Renal pelvis (tissue), 4 donors: ENCODE measurements around the gene YTHDC2. TPM values are rescaled to one million over a fixed set of nuclear protein-coding genes. Genes with fewer than 3 reads are reported as not detected.

ENCODE experiments used
- DNase-seq: peaks from one replicate; pipeline ENCODE4 v3.0.0-alpha.2; 2013
- polyA plus RNA-seq, 3 donors: library from polyadenylated mRNA; unstranded; fragments of 120-200 nt; gene quantifications; one replicate each; pipeline ENCODE4 v1.2.1, GENCODE V29; 2013; ENCODE audit not compliant: insufficient read length in 3 of 3

YTHDC2 gene
- polyA plus RNA-seq, 3 donors, result 26.1 to 45.4 (median 36.4) TPM

DNA sequence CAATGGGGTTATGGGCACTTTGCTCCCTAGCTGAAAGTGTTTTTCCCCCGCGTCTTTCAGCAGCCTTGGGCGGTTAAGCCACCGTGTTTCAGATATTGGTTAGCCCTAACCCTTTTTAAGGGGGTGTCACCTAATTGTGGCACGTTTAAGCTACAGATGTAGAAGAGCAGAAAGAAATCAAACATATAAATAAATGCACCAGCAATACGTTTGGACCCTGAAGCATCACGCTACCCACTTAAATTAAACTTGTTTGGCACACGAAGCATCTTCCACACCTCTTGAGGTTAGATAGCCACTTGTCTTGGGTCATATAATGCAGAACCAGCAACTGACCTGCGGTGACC lies 768 bp downstream of the YTHDC2 start:
- no peak for DNase-seq

DNA sequence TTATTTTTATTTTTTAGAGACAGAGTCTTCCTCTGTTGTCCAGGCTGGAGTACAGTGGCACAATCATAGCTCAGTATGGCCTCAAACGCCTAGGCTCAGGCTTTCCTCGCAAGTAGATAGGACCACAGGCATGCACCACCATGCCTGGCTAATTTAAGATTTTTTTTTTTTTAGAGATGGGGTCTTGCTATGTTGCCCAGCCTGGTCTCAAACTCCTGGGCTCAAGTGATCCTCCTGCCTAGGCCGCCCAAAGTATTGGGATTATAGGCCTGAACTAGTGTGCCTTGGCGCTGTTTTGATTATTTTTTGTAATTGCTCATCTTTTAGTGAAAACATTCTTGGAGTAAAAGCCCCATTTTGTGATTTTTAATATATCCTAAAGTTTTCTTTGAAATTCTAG lies 5.4 kb downstream of the YTHDC2 start:
- no peak for DNase-seq

DNA sequence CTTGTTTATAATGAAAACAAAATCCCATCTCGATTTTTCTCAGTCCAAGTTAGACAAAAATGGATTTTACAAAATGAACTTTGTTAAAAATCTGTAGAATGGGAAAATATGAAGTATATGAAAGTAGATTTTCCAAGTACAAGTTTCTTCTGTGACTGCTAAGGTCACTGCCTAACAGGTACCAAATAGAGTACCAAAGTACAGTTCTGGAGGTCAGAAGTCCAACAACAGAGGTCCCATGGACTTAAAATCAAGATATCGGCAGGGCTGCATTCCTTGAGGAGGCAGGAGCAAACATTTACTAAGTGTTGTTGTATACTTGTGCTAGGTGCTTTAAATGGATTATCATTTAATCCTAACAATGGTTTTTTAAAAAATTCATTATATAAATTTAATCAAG lies 5.9 kb downstream of the YTHDC2 start:
- no peak for DNase-seq

DNA sequence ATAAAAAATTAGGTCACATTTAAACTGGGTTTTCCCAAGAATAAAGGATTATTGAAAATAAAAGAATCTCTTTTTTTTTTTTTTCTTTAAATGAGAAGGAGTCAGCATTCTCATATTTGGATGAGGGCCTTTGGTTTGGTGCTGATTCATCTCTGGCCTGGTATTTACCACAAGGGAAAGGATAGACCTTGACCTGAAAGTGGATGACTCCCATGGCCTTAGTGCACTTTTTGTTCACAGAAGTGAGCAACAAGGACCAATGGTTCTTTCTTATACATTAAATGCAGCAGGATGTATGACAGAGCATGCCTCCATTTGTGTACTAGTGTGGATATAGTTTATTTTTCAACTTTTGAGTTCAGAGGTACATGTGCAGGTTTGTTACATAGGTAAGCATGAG lies 6.9 kb downstream of the YTHDC2 start:
- DNase-seq, result no peak

DNA sequence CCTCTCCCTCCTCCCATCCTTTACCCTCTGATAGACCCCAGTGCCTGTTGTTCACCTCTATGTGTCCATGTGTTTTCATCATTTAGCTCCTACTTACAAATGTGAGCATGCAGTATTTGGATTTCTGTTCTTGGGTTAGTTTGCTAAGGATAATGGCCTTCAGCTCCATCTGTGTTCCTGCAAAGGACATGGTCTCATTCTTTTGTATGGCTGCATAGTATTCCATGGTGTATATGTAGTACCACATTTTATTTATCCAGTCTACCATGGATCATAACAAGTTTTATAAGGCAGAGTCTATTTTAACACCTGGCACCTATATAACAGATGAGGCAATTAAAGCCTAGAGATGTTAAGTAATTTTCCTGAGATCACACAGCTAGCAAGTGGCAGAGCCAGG lies 7.4 kb downstream of the YTHDC2 start:
- no peak for DNase-seq

DNA sequence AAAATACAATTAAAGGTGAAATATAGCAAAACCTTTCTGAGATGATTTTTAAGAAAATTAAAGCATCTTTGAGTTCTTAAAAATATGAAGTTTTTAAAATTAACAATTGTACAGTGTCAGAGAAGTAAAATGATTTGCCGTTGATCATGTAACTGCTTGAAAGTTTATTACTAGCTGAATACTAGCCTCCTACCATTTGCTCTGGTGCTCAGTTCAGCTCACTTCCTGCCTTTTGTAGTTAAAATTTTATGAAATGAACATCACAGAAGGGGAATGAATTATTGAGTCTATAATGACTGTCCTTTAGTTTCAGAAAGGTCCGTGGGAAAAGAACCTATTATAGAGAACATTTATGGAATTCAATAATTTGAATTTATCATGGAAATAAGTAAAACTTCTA lies 9.7 kb downstream of the YTHDC2 start:
- DNase-seq, result no peak

DNA sequence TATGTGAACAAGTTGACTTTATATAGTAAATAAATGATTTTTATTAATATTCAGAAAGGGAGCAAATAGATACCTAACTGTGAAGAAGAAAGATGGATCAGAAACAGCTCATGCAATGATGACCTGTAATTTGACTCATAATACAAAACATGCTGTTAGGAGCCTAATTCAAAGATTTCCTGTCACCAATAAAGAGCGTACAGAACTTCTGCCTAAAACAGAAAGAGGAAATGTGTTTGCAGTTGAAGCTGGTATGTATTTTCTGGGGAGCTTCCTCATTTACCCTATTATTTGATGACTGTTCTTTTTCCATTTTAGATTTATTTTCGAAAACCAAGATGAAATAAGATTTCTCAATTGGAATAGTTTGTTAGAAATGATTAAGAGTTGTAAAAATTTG lies 11.4 kb downstream of the YTHDC2 start:
- no peak for DNase-seq

DNA sequence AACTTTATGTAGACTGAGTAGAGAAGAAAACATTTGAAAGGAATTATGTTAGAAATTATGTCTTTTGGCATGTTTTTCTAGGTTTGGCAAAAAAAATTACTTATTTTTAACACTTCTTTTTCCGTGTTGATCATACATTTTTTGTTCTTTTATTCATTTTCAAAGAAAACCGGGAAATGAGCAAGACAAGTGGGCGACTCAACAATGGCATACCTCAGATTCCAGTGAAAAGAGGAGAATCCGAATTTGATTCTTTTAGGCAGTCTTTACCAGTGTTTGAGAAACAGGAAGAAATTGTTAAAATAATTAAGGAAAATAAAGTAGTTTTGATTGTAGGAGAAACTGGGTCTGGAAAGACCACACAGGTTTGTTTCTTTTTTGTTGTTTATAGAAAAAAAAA lies 12.9 kb downstream of the YTHDC2 start:
- DNase-seq, result no peak

DNA sequence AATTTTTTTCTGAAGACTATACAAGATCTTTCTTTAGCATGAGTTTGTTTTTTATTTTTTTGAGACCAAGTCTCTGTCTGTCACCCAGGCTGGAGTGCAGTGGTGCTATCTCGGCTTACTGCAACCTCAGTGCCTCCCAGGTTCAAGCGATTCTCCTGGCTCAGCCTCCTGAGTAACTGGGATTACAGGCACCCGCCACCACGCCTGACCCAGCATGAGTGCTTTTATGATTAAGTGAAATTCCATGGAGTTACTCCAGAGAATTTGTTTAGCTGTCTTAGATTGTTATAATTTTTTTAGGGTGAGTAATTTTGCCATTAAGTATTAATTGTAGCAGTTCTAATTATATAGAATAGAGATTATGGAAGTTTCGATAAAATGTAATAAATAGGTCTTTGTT lies 14.3 kb downstream of the YTHDC2 start:
- no peak for DNase-seq

DNA sequence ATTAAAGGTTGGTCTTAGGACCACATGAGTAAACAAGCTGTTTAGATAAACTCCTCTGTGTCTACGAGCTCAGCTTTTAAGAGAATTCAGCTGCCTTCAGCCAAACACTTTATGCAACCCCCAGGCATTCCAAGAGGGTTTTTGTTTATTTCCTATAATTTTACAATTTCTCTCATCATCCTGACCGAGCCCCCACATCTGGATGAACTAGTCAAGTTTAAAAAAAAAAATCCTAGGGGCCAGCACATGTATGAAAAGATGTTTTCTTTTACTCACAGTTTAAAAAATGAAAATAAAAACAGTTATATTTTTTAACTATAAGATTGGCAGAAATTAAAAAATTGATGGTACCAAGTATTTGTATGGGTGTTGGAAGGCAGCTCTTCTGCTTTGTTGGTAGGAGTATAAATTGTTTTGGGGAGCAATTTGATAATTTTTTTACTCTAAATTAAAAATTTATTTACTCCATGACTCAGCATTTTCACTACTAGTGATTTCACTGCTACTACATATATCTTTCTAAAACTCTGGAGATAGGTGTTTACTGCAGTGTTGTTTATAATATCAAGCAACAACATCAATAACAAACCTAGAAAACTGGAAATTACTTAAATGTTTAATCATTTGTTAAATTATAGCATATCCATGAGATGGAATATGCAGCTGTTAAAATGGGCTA lies 18.1 kb downstream of the YTHDC2 start:
- DNase-seq, result no peak

DNA sequence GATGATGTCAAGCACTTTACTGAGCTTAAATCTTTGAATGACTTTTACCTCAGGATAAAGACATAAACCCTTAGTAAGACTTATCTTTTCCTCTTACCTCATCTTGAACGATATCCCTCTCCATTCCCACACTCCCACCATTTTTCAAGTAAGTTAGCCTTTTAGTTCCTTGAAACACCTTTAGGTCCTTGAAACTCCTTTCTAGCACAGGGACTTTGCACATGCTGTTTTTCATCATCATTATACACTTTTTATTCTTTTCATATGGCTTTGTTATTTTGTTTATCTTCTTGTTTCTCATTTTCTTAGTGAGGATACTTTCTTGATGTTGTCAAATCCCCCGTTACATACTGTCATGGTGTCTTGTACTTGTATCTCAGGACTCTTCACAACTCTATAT lies 24.8 kb downstream of the YTHDC2 start:
- no peak for DNase-seq

DNA sequence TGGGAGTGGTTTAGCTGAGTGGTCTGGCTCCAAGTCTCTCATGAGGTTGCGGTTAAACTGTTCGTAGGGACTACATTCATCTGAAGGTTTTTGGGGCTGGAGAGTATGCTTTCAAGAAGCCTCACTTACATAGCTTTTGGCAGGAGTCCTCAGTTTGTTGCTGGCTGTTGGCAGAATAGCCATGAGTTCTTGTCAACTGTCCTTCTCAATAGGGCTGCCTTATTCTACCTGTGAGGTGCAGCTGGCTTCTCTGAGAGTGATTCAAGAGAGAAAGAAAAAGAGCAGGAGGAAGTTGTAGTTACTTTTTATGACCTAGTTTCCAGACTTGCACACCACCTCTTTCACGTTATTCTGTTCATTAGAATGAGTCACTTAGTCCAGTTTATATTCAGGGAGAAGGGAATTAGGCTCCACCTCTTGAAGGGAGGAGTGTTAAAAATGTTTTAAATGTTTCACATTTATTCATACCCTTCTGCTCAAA lies 33.2 kb downstream of the YTHDC2 start:
- DNase-seq, result no peak

DNA sequence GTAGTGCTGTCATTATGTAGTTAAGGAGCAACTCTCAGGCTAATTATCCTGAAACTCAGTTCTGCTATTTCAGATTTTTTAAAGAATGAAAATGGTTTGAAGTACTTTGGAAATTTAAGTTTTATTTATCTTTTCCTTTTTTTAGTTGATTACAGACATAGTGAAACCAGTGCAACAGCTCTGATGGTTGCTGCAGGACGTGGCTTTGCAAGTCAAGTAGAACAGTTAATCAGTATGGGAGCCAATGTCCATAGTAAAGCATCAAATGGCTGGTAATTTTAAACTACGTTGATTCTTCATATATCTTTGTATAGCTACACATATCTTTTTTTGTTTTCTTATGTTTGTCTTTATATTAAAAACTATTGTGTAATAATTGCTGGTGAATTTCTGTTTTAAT lies 34.9 kb downstream of the YTHDC2 start:
- DNase-seq, result no peak

DNA sequence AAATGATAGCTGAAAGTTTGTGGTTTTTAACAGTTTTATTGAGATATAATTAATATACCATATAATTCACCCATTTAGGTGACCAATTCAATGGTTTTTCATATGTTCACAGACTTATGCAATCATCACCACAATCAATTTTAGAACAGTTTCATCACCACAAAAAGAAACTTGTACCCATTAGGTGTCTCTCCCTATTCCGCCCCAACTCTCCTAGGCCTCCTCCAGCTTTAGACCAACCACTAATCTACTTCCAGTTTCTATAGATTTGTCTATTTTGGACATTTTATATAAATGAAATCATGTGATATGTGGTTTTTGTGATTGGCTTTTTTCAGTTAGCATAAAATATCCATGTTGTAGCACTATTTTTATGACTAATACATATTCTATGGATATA lies 38.6 kb downstream of the YTHDC2 start:
- DNase-seq, result no peak

DNA sequence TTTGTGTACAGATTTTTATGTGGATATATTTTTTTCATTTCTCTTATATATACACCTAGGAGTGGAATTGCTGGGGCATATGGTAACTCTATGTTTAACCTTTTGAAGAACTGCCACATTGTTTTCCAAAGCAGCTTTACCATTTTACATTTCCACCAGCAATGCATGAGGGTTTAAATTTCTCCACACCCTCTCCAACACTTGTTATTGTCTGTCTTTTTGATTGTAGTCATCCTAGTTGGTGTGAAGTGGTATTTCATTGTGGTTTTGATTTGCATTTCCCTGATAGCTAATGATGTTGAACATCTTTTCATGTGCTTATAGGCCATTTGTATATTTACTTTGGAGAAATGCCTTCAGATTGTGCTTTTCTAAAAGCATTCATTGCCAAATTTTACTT lies 39.1 kb downstream of the YTHDC2 start:
- no peak for DNase-seq

DNA sequence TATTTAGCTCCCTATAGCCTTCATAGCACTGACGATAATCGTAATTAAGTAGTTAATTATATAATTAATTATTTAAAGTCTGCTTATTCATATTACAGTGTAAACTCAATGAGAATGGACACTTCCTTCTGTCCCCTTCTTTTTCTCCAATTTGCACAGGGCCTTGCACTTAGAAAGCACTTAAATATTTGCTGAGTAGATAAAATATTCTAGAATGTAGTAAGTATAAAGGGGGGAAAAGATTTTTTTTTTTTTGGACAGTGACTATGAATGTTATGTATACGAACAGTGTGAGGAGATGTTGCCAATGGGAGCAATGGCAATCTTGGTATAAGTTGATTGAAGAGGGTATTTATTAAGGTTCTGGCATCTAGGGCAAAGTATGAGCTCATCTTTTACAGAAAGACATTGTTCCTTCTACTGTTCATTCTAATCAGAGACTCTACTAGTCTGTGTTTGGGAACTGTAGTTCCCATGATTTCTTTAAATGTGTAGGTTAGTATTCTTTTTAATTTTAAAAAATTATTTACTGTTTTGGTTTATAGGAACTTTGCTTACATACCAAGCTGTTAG lies 49.4 kb downstream of the YTHDC2 start:
- DNase-seq, result no peak

DNA sequence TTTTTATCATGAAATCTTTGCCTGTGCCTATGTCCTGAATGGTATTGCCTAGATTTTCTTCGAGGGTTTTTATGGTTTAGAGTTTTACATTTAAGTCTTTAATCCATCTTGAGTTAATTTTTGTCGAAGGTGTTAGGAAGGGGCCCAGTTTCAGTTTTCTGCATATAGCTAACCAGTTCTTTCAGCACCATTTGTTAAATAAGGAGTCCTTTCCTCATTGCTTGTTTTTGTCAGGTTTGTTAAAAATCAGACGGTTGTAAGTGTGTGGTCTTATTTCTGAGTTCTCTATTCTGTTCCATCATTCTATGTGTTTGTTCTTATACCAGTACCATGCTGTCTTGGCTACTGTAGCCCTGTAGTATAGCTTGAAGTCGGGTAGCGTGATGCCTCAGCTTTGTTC lies 55.9 kb downstream of the YTHDC2 start:
- DNase-seq, result no peak

DNA sequence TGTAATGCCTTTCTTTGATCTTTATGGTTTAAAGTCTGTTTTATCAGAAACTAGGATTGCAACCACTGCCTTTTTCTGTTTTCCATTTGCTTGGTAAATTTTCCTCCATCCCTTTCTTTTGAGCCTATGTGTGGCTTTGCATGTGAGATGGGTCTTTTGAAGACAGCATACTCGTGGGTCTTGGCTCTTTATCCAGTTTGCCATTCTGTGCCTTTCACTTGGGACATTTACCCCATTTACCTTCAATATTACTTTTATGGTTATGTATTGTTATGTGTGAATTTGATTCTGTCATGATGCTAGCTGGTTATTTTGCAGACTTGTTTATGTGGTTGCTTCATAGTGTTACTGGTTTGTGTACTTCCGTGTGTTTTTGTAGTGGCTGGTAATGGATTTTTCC lies 59.2 kb downstream of the YTHDC2 start:
- no peak for DNase-seq

DNA sequence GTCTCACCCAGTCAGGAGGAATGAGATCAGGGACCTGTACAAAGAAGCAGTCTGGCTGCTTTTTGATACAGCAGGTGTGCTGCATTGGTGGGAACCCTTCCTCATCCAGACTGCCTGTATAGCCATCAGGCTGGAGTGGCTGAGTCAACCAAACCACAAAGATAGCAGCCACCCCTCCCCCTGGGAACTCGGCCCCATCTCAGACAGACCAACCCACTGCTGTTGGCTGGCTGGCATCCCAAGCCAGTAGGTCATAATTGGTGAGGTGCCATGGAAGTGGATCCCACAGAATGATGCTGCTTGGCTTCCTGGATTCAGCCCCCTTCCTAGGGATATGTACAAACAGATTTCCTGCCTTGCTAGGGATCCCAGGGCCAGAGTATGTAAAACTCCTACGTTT lies 60.9 kb downstream of the YTHDC2 start:
- DNase-seq, result no peak

DNA sequence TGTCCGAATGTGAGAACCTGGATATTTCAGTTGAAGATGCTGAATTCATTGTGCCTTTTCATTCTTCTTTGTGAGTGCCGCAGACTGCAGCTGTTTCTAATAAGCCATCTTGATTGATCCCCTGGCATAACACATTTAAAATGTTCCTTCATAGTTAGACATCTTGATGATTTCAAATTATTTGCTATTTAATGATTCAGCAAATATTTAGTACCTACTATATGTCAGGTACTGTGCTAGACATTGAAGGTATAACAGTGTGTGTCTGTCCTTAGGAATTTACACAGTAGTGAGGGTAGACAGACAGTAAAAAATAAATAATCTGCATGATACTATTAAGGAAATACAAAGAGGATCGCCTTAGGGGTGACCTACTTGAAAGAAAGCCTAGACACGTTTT lies 61.6 kb downstream of the YTHDC2 start:
- no peak for DNase-seq

DNA sequence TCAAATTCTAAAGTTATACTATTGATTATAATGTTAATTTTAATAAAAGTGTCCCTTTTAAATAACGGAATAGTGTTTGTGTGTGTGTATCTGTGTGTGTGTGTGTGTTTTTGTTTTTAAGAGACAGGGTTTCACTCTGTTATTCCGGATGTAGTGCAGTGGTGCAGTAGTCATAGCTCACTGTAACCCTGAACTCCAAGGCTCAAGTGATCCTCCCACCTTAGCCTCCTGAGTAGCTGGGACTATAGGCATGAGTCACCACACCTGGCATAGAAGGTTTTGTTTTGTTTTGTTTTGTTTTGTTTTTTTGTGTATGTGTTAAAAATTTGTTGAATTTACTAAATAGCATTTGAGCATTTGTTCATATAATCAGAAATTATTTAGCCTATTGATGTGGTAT lies 64.6 kb downstream of the YTHDC2 start:
- no peak for DNase-seq

DNA sequence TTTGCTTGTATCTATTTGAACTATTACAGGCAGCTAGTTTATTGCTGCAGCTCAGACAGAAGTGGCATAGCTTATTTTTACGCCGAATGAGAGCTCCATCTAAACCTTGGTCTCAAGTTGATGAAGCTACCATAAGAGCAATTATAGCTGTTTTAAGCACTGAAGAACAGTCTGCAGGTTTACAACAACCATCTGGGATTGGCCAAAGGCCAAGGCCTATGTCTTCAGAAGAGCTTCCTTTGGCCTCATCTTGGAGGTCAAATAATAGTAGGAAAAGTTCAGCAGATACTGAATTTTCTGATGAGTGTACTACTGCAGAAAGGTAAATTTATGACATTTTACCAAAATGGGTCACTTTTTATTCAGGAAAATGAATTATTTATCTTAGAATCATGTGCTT lies 67.9 kb downstream of the YTHDC2 start:
- no peak for DNase-seq

DNA sequence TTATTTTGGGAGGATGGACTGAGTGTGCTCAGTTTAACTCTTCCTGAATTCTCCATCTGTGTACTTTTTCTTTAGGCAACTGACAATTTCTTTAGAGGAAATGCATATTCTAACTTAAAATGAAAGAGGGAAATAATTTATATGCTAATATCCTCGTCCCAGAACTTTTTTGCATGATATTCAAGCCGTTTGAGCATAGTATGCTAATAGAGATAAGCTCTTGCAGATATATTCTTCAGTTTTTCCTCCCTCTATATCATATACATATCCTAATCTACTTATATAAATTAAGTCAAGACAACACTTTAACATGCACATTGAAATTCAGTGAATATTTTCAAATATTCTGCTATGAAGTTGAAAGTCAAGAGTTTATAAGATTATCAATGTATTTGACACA lies 84.7 kb downstream of the YTHDC2 start:
- DNase-seq, result no peak

DNA sequence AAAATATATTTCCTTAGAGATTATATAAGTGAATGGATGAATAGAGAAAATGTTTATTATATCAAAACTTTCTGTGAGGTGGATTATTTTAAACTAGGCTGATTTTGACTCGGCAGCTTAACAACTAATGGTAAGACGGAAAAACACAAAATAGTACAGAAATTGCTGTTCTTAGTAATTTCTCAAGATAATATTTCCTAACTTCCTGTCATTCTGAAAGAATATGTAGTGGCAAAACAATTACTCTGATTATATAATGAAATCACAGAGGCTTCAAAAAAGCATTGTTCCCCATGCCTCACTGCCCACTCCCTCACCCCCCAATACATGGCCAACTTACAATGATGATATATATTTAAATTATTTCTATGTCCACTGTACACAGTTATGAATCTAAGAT lies 85.4 kb downstream of the YTHDC2 start:
- DNase-seq, result no peak
